ENCODE measurements around the gene REL. TPM values are rescaled to one million over a fixed set of nuclear protein-coding genes. Genes with fewer than 3 reads are reported as not detected.

The REL gene
- total RNA-seq: 11.6 and 12.4 TPM in 2 replicates

GRCh38 chr2:60881047-60881932, at the start of gene REL:
Gene REL (plus strand): TSS chr2:60881574. CDS start chr2:60881841, 267 bp downstream.

Small RNA genes within 50 kb of the gene (small RNA-seq; reads per million reads assigned to genes)
- not detected for gene RN7SL632P
- gene RNU4-51P: not detected

Other genes with a start within 250 kb of the REL start
- 23.8 and 25.7 TPM in 2 replicates for gene PAPOLG, start 125.3 kb upstream of the REL start, total RNA-seq
- 41.9 and 47.3 TPM in 2 replicates for gene PEX13, start 136.1 kb downstream of the REL start, total RNA-seq
- gene PUS10, start 136.7 kb downstream of the REL start, total RNA-seq: 14.1 and 16.5 TPM in 2 replicates
- 26.3 and 29.8 TPM in 2 replicates for gene SANBR, start 184.3 kb downstream of the REL start, total RNA-seq

Measured in thoracic aorta endothelial cell (primary cell).